ENCODE measurements around the gene CDH22.
A peak's percentile ranks its signal among the peaks of the same experiment; 100 is the strongest.

CDH22 gene

GRCh38 chr20:46252352-46253091, 55.8 kb downstream of the CDH22 start:
- no peak for TF ChIP-seq EGR1 (IDR thresholded peaks at IDR 0.05)
- TF ChIP-seq YY1 (IDR thresholded peaks at IDR 0.05; ENCODE audit: low read depth), result no peak
- no peak for TF ChIP-seq USF1 (IDR thresholded peaks at IDR 0.05)
- no peak for TF ChIP-seq TAF1 (IDR thresholded peaks at IDR 0.05; ENCODE audit: low read depth)
- TF ChIP-seq EP300 (IDR thresholded peaks at IDR 0.05; ENCODE audit: borderline replicate concordance), result no peak
- TF ChIP-seq TEAD4 (IDR thresholded peaks at IDR 0.05), result no peak
- no peak for TF ChIP-seq TCF12 (IDR thresholded peaks at IDR 0.05; ENCODE audit: low read depth)
- TF ChIP-seq FOXM1 (IDR thresholded peaks at IDR 0.05; ENCODE audit: borderline replicate concordance, low read depth), result no peak
- 0 out of 2 replicates have a peak, but pooled peaks have one; percentile 18 for TF ChIP-seq NFIC (IDR thresholded peaks at IDR 0.05)

- peak; percentile 81 for TF ChIP-seq REST (IDR thresholded peaks at IDR 0.05; ENCODE audit: low read depth)
- TF ChIP-seq RAD21 (IDR thresholded peaks at IDR 0.05; ENCODE audit: low read depth), result no peak
- TF ChIP-seq NFIC (IDR thresholded peaks at IDR 0.05), result no peak
- TF ChIP-seq FOXM1 (IDR thresholded peaks at IDR 0.05; ENCODE audit: borderline replicate concordance, low read depth), result no peak
Measured at GRCh38 chr20:46251211-46251673, 57.1 kb downstream of the CDH22 start.

- no peak for TF ChIP-seq TCF12 (IDR thresholded peaks at IDR 0.05; ENCODE audit: low read depth)
- no peak for TF ChIP-seq ZBTB7A (IDR thresholded peaks at IDR 0.05; ENCODE audit: low read depth)
- TF ChIP-seq TAF1 (IDR thresholded peaks at IDR 0.05; ENCODE audit: low read depth), result no peak
Measured at GRCh38 chr20:46250772-46251171, 57.5 kb downstream of the CDH22 start.

- no peak for TF ChIP-seq REST (IDR thresholded peaks at IDR 0.05; ENCODE audit: low read depth)
- TF ChIP-seq MAX (IDR thresholded peaks at IDR 0.05), result no peak
Measured at GRCh38 chr20:46249671-46250070, 58.6 kb downstream of the CDH22 start.

GRCh38 chr20:46246559-46246958, 61.7 kb downstream of the CDH22 start:
- TF ChIP-seq ZBTB7A (IDR thresholded peaks at IDR 0.05; ENCODE audit: low read depth) (no peak), MAX (IDR thresholded peaks at IDR 0.05) (no peak), CREB1 (IDR thresholded peaks at IDR 0.05; ENCODE audit: low read depth) (no peak), USF1 (IDR thresholded peaks at IDR 0.05) (no peak), EP300 (IDR thresholded peaks at IDR 0.05; ENCODE audit: borderline replicate concordance) (no peak), REST (IDR thresholded peaks at IDR 0.05; ENCODE audit: low read depth) (no peak), TAF1 (IDR thresholded peaks at IDR 0.05; ENCODE audit: low read depth) (no peak), TCF12 (IDR thresholded peaks at IDR 0.05; ENCODE audit: low read depth) (no peak), NFIC (IDR thresholded peaks at IDR 0.05) (no peak), YY1 (IDR thresholded peaks at IDR 0.05; ENCODE audit: low read depth) (no peak), TEAD4 (IDR thresholded peaks at IDR 0.05) (no peak), FOXM1 (IDR thresholded peaks at IDR 0.05; ENCODE audit: borderline replicate concordance, low read depth) (no peak), EGR1 (IDR thresholded peaks at IDR 0.05) (no peak), CEBPB (IDR thresholded peaks at IDR 0.05) (no peak)
